HG03457 (cell line): ENCODE data around the gene LAMB3.

Experiments used
- ATAC-seq: cut with Tn5 transposase; IDR thresholded peaks from one replicate; pipeline ENCODE4 v1.9.1; 2021; ENCODE audit warnings: moderate number of reproducible peaks; ENCODE audit not compliant: unreplicated experiment

Gene LAMB3

DNA sequence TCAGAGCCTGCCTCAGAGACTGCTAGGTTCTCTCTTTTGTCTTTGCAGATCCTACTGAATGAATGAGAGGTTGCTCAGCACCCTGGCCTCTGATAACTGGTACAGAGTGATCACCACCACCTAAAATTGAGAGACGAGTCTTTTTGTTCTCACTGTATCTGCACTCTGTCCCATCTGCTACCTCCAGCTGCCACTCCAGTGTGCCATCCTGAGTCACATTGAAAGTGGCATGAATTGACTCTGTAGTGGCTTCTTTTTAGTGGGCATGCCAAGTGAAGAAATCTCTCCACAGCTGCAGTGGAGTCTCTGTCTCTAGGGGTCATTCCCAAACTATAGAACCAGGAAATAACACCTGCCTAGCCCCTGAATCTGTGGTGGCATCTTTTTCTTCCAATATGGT, 54.0 kb downstream of the LAMB3 start:
- ATAC-seq = no peak

- ATAC-seq = no peak
These were observed 54.7 kb downstream of the LAMB3 start for GRCh38 chr1:209597499-209597898.

GRCh38 chr1:209595599-209596285, 56.5 kb downstream of the LAMB3 start:
- ATAC-seq = no peak

GRCh38 chr1:209595028-209595427, 57.2 kb downstream of the LAMB3 start:
- ATAC-seq = no peak

GRCh38 chr1:209594440-209594839, 57.8 kb downstream of the LAMB3 start:
- no peak for ATAC-seq

DNA sequence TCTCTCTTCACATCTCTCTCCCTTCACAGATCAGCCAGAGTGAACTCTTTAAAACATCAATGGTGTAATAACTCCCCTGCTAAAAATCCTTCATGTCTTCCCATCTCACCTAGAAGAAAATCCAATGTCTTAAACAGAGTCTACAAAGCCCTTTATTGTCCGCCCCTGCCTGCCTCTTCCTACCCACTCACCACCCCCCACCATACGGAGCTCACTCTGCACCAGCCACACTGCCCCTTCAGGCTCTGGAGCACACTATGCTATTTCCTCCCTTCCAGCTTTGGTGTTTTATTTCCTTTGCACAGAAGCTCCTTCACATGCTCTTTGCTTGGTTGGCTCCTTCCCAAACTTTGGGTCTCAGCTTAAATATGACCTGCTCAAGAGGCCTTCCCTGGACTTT, 58.5 kb downstream of the LAMB3 start:
- no peak for ATAC-seq

- no peak for ATAC-seq
These were observed 61.8 kb downstream of the LAMB3 start for GRCh38 chr1:209590405-209590804.

GRCh38 chr1:209589863-209590262, 62.4 kb downstream of the LAMB3 start:
- no peak for ATAC-seq

GRCh38 chr1:209589440-209589839, 62.8 kb downstream of the LAMB3 start:
- ATAC-seq = no peak

DNA sequence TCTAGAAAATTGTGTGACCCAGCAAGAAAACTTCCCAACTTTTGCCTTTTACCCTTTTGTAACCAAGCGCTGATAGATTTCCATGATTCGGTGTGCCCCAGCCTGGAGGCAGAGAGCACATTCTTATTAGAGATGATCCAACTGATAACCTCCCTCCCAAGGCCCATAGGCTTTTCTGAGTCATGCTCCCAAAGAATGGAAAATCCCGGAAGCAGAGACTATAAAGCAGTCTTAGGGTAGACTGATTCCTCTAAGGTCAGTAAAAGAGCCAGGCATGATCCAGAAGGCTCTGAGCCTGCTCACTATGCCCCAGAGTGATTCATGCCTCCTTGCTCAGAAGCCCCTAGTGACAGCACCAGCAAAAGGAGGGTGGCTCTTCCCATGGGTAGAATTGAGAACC, 64.4 kb downstream of the LAMB3 start:
- no peak for ATAC-seq

DNA sequence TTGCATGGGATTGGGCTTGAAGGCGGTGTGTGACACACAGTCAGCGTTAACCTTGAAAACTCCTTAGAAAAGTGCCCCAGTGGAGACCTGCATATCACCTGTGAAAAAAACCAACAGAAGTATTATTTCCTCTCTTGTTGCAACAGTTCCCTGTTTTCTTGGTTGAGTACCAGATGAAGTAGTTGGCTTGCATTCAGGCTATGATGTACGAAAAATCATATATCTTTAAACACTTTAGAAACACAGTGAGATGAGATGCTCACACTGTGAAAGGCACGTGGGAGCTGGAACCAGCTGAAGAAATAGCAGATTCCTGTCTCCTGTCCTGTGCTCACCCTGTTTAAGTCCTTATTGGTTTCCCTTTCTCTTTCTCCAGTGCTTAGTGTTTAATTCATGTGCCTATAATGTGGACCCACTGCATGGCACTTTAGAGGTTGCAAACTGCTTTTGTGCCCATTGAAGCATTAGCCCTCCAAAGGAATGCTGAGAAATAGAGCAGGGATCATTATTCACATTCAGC, 65.9 kb downstream of the LAMB3 start:
- ATAC-seq = no peak

- no peak for ATAC-seq
These were observed 66.6 kb downstream of the LAMB3 start for GRCh38 chr1:209585672-209586071.

DNA sequence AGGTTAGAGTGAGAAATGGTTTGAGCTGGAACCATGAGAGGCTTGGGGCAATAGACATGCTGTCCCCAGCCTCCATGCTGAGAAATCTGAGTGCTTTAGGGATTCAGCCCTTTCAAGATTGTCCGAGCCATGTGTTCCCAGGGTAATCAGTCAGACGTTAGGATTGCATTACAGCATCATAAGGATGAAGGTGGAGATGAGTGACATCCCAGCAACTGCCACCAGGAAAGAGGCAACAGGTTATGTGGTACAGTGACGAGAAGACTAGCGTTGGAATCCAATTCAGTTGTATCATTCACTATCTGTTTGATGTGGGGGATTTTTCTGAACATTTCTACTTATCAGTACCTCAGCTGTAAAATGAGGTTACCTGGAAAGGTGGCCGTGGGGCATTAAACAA, 67.0 kb downstream of the LAMB3 start:
- ATAC-seq = no peak

DNA sequence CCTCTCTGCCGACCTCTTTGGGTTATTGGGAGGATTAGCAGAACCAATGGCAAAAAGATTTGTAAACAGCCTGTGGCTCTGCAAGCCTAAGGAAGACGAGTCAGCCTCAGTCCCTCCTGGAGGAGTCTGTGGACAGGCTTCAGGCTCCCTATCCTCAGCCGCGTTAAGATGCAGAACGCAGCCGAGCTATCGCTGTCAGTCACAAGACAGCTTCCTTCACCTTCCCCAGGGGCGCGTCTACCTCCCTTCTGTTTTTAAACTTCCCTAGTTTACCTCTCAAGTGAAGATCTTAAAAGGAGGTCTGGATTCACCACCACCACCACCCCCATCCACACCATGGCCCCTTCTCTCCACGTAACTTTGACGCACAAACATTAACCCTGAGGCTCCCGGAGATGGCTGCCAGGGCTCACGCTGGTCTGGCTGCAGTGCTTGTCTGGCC, 68.0 kb downstream of the LAMB3 start:
- no peak for ATAC-seq

GRCh38 chr1:209583408-209583807, 68.8 kb downstream of the LAMB3 start, which contains the start of gene CAMK1G:
Gene CAMK1G, plus strand, starts transcription at chr1:209583714. Its CDS starts 11,270 bp downstream, at chr1:209594984.
- no peak for ATAC-seq

GRCh38 chr1:209580577-209580976, 71.6 kb downstream of the LAMB3 start:
- ATAC-seq = no peak

DNA sequence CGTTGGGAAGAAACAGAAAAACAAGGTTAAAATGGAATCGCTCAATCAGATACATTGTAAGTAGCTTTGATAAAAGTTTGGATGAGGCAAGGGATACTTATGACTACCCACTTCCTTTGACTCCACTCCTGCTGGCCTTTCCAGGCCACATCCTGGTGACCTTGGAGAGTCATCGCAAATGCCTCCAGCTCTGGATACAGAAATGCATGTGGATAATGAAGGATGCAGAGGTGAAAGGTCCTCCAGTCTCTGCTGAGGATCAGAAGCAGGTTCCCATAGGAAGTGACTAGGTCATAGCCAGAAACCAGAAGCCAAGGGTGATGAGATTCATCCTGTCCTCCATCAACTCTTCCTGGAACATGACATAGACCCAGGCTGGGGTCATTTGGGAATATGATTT, 74.9 kb downstream of the LAMB3 start:
- ATAC-seq = no peak

GRCh38 chr1:209576392-209577197, 75.6 kb downstream of the LAMB3 start:
- ATAC-seq = no peak

- no peak for ATAC-seq
These were observed 81.5 kb downstream of the LAMB3 start for GRCh38 chr1:209570743-209571142.

- no peak for ATAC-seq
These were observed 82.6 kb downstream of the LAMB3 start for GRCh38 chr1:209569455-209570207.

GRCh38 chr1:209567698-209568175, 84.5 kb downstream of the LAMB3 start:
- no peak for ATAC-seq
